Breast epithelium (tissue), 4 donors: ENCODE measurements around the gene HDAC4. TPM values are rescaled to one million over a fixed set of nuclear protein-coding genes. Genes with fewer than 3 reads are reported as not detected.

Experiments used
- DNase-seq, 2 donors: peaks; one replicate each; pipeline ENCODE4 v3.0.0-alpha.2; 2019; ENCODE audit warnings: low spot score in 2 of 2
- H3K27ac ChIP-seq, 2 donors: fragments of 200-600 bp; sonication (generic) in 1 of 2; one replicate each; pipeline ENCODE4 v1.5.1; 2016 to 2019; ENCODE audit warnings: mild to moderate bottlenecking in 1 of 2
- H3K27me3 ChIP-seq, 2 donors: fragments of 200-600 bp; sonication (generic) in 1 of 2; one replicate each; pipeline versions ENCODE4 v1.5.1 to v1.6.0; 2017 to 2019; ENCODE audit warnings: control low read depth in 1 of 2, mild to moderate bottlenecking in 1 of 2
- H3K36me3 ChIP-seq: fragments of 200-600 bp; one replicate; pipeline ENCODE4 v1.5.1; 2019
- H3K4me1 ChIP-seq, 2 donors: fragments of 200-600 bp; sonication (generic); one replicate each; pipeline ENCODE4 v1.5.1; 2016 to 2019; ENCODE audit warnings: control low read depth in 1 of 2
- H3K4me3 ChIP-seq, 3 donors: fragments of 200-600 bp; sonication (generic); 1 replicate in 2 of 3; 2 replicates in 1 of 3; pipeline ENCODE4 v1.5.1; 2016 to 2019; ENCODE audit warnings: mild to moderate bottlenecking in 3 of 3, moderate library complexity in 2 of 3
- H3K9me3 ChIP-seq, 2 donors: fragments of 200-600 bp; sonication (generic) in 1 of 2; one replicate each; pipeline ENCODE4 v1.5.1; 2016 to 2019; ENCODE audit warnings: control low read depth in 1 of 2
- CTCF ChIP-seq, 3 donors: fragments of 450-650 bp; IDR thresholded peaks; one replicate each; pipeline ENCODE4 v1.5.1; 2016 to 2017; ENCODE audit warnings: antibody characterized with exemption in 3 of 3, mild to moderate bottlenecking in 3 of 3, moderate library complexity in 3 of 3
- POLR2A ChIP-seq: fragments of 450-650 bp; IDR thresholded peaks from one replicate; pipeline ENCODE4 v1.6.1; 2016; ENCODE audit warnings: antibody characterized with exemption, mild to moderate bottlenecking, moderate library complexity
- POLR2AphosphoS5 ChIP-seq, 3 donors: sonication (generic); formaldehyde crosslinking; IDR thresholded peaks; one replicate each; pipeline ENCODE4 v1.6.1; 2017; ENCODE audit warnings: antibody characterized with exemption in 3 of 3
- intact Hi-C: fragments of 100-400 bp; cut with DNase I; formaldehyde crosslinking; loops from one replicate; pipeline ENCODE4 v1.15.1; 2023; ENCODE audit warnings: low total_unique reads
- total RNA-seq, 3 donors: library from RNA; depleted of rRNA; stranded (reverse); fragments of >200 nt; gene quantifications; one replicate each; pipeline ENCODE4 v1.1.0, GENCODE V29; 2016

Gene HDAC4
- total RNA-seq, 3 donors from 2014 or later = 20.3 to 36.0 (median 32.8) TPM

DNA sequence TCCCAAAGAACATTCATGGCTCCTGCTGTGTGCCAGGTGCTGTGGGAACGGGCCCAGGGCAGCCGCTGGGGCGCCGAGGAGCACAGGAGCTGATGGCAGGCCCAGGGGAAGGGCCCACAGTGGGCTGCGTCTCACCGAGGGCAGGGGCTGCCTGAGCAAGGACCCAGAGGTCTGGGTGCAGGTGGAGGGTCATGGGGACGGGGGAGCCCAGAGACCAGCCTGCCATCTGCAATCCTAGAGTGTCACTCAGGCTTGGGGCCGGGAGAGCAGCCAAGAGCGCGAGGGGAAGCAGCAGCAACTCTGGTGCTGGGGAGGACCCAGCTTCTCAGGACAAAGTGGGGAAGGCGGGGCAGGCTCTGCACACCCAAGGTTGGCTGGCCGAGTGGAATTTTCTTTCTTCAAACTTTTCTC, 207.4 kb downstream of the HDAC4 start:
- Histone ChIP-seq H3K27ac (no peak overlapping the region), H3K36me3 (peaks cover 10% of the 10 kb centered on the region), H3K4me3 (no peak overlapping the region), H3K27me3 (no peaks in the 10 kb centered on the region), H3K9me3 (peaks cover 5% of the 10 kb centered on the region in 2 donors), H3K4me1 (no peaks in the 10 kb centered on the region)
- TF ChIP-seq CTCF (IDR thresholded peaks at IDR 0.05) (no peak), POLR2A (no peak), POLR2AphosphoS5 (IDR thresholded peaks at IDR 0.05) (no peak)
- peak in 1 of 2 donors; percentile 47 for DNase-seq
- intact Hi-C loops = loop anchor here (5.0 kb wide), 1 partner anchor 1569 kb away; no protein-coding TSS in a partner anchor

DNA sequence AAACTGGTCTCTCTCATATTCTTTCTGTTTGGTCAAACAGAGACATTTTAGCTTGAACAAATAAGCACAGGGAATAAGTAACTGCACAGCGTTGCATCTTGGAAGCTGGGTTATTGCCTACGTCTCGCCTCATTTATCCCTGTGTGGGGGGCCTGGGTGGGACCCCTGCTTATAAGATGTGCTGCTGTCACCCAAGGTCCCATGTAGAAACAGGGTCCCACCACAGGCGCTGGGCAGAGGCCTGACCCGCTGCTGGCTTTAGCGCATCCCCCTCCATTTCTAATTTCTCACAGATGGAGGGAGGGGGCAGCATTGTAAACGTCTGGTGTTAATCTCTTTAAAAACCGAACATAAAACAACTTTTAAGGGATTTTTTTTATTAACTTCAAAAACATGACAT, 207.8 kb downstream of the HDAC4 start:
- H3K36me3 ChIP-seq = peaks cover 10% of the 10 kb centered on the region

DNA sequence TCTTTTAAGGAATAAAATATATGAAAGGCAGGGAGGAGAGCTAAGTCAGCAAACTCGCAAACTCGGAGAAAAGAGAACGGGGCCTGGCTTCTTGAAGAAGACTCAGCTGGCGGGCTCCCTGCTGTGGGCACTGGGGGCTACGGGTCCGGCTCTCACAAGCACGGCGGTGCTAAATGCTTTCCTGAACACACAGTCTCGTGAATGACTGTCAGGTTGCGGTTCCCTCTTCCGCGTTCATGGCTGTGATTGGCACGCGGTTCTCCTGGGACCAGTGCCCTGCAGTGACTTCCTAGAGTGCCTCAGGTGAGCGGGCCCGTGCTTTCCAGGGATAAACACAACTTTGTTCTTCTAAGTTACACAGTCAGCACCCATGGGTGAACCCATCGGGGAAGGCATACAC, 208.4 kb downstream of the HDAC4 start:
- Histone ChIP-seq H3K9me3 (peaks cover 5 to 6% of the 10 kb centered on the region in 2 donors), H3K27me3 (no peaks in the 10 kb centered on the region), H3K4me1 (no peaks in the 10 kb centered on the region), H3K4me3 (no peak overlapping the region), H3K36me3 (peaks cover 10% of the 10 kb centered on the region), H3K27ac (no peak overlapping the region)
- intact Hi-C loops = loop anchor here (5.0 kb wide), 1 partner anchor 1570 kb away; no protein-coding TSS in a partner anchor
- TF ChIP-seq CTCF (IDR thresholded peaks at IDR 0.05) = no peak
- TF ChIP-seq POLR2A = no peak
- no peak for TF ChIP-seq POLR2AphosphoS5 (IDR thresholded peaks at IDR 0.05)
- DNase-seq = peak in 1 of 2 donors; percentile 50

More for the DNA sequence above, 207.8 kb downstream of the HDAC4 start:
- intact Hi-C loops = loop anchor here (5.0 kb wide), 1 partner anchor 1569 kb away; no protein-coding TSS in a partner anchor
- Histone ChIP-seq H3K4me1 (no peaks in the 10 kb centered on the region), H3K9me3 (peaks cover 5 to 6% of the 10 kb centered on the region in 2 donors), H3K27ac (no peak overlapping the region), H3K27me3 (no peaks in the 10 kb centered on the region), H3K4me3 (no peak overlapping the region)
- DNase-seq = peak in 1 of 2 donors; percentile 25
- TF ChIP-seq POLR2AphosphoS5 (IDR thresholded peaks at IDR 0.05) (no peak), POLR2A (no peak), CTCF (IDR thresholded peaks at IDR 0.05) (no peak)

GRCh38 chr2:239190921-239191885, 209.6 kb downstream of the HDAC4 start:
- Histone ChIP-seq H3K4me1 (no peaks in the 10 kb centered on the region), H3K9me3 (peaks cover 5 to 6% of the 10 kb centered on the region in 2 donors), H3K36me3 (peaks cover 10% of the 10 kb centered on the region), H3K27me3 (no peaks in the 10 kb centered on the region), H3K4me3 (no peak overlapping the region), H3K27ac (no peak overlapping the region)
- no peak for TF ChIP-seq CTCF (IDR thresholded peaks at IDR 0.05)
- no peak for TF ChIP-seq POLR2A
- TF ChIP-seq POLR2AphosphoS5 (IDR thresholded peaks at IDR 0.05) = no peak
- DNase-seq = peak in 1 of 2 donors; percentile 37
- intact Hi-C loops = loop anchor here (5.0 kb wide), 1 partner anchor 1571 kb away; no protein-coding TSS in a partner anchor

DNA sequence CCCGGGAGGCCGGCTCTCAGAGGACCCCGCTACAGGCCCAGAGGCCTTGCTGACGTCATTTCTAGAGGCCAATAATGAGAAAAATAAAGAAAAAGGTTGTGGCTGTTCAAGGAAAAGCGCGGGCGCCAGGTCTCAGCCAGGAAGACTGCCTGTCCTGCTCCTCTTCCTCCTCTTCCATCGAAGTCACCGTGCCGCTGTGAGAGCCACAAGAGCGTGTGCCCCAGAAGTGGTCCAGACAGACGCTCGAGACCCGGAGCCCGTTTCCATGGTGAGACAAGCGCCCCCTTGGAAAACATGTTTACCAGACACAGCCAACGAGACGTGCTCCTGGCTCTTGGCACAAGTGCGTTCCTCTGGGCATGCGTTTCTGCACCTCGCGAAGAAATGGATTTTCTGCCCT, 210.5 kb downstream of the HDAC4 start:
- Histone ChIP-seq H3K9me3 (peaks cover 5 to 6% of the 10 kb centered on the region in 2 donors), H3K27ac (no peak overlapping the region), H3K4me3 (no peak overlapping the region), H3K4me1 (no peaks in the 10 kb centered on the region), H3K27me3 (no peaks in the 10 kb centered on the region), H3K36me3 (peaks cover 10% of the 10 kb centered on the region)
- TF ChIP-seq POLR2AphosphoS5 (IDR thresholded peaks at IDR 0.05) (no peak), POLR2A (no peak), CTCF (IDR thresholded peaks at IDR 0.05) (no peak)
- intact Hi-C loops = loop anchor here (5.0 kb wide), 1 partner anchor 1572 kb away; no protein-coding TSS in a partner anchor
- DNase-seq = peak in 1 of 2 donors; percentile 48
